NCI-H524 treated with DMSO at 0.1 percent for 48 hours (cell line): Measurements from ENCODE around the gene NRSN2.

Experiments
- DNase-seq: peaks from one replicate; lab custom pipeline; 2025; lab: John Stamatoyannopoulos, UW

NRSN2 gene

DNA sequence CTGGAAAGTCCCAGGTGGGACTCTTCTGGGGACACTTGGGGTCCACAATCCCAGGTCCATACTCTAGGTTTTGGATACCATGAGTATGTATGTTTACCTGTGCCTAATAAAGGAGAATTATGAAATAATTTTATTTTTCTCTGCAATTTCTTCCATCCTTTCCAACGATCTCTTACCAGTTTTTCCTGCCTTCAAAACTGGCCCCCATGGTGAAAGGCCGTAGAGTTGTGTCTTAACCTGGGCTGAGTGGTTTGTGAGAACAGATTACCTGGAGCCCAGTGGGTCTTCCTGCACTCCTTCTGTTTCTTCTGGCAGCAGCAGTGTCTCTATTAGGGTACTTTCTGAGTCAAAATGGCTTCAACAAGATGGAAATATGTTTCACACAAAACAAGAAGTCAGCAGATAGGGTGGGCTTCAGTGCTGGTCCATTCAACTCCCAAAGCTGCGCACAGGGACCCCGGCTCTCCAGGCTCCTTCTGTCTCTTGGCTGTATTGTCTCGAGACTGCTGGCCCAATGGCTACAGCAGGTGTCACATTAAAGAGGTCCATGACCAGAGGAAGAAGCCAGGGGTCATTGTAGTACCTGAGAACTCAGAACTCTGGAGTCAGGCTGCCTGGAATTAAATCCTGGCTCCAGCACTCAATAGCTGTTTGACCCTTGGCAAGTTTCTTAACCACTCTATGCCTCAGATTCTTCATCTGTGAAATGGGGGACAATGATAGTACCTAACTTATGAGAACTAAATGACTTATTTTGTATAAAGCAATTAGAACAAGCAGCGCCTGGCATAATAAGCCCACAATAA, 50.7 kb downstream of the NRSN2 start:
- DNase-seq: no peak

DNA sequence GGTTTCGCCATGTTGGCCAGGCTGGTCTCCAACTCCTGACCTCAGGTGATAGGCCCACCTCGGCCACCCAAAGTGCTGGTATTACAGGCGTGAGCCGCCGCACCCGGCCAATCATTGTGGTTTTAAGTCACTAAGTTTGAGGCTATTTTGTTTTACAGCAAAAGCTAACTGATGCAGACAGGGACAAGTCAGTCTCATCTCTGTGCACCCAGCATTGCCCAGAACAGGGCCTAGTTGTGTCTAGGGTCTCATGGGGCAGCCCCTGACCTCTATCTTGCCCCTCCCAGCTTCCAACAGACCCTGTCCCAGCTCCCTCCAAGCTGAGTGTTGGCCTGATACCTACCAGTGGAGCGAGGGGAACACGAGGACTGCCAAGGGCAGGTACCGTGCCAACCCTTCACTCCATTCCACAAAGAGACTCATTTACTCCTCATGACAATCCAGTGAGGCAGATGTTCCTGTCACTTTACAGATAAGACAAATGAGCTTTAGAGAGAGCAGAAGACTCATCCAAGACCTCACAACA, 52.3 kb downstream of the NRSN2 start:
- no peak for DNase-seq

DNA sequence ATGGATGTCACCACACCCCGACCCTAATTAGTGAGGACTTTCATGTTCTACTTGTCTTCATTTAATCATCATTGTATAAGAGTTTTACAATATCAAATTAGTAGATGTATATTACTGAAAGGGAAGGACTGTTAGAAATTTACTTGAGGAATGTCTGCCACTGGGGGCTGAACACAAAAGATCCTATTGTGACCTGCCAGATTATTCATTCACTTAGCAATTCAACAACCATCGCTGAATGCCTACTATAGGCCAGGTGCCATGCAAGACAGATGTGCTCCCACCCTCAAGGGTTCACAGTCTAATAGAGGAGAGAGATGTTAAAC, 53.2 kb downstream of the NRSN2 start:
- DNase-seq: no peak

GRCh38 chr20:400454-401275, 53.8 kb downstream of the NRSN2 start:
- DNase-seq: peak; percentile 99

DNA sequence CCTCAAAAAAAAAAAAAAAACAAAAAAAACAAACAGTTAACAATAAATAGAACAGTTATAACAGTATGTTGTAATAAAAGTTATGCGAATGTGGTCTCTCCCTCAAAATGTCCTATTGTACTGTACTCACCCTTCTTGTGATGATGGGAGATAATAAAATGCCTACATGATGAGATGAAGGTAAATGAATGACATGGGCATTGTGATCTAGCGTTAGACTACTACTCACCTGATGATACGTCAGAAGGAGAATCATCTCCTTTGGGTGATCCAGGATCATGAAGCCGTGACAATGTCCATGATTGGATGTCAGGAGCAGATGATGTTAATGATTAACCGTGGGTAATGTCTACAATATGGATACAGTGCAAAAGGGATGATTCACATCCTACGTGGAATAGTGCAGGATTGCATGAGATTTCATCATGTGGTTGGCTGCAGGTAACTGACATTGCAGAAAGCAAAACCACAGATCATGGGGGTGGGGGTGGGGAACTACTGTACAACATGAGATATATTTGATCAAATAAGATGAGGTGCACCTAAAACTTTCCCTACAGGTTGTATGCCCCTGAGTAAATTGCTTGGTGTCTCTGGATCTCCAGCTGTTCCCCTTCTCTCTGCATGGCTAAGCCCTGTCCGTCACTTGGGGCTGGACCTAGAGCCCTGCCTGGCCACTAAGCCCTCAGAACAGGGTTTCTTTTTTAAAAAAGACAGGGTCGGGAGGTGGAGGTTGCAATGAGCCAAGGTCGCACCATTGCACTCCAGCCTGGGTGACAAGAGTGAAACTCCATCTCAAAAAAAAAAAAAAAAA, 55.0 kb downstream of the NRSN2 start:
- DNase-seq: no peak

- no peak for DNase-seq
These were observed 55.6 kb downstream of the NRSN2 start for GRCh38 chr20:402496-402885.

DNA sequence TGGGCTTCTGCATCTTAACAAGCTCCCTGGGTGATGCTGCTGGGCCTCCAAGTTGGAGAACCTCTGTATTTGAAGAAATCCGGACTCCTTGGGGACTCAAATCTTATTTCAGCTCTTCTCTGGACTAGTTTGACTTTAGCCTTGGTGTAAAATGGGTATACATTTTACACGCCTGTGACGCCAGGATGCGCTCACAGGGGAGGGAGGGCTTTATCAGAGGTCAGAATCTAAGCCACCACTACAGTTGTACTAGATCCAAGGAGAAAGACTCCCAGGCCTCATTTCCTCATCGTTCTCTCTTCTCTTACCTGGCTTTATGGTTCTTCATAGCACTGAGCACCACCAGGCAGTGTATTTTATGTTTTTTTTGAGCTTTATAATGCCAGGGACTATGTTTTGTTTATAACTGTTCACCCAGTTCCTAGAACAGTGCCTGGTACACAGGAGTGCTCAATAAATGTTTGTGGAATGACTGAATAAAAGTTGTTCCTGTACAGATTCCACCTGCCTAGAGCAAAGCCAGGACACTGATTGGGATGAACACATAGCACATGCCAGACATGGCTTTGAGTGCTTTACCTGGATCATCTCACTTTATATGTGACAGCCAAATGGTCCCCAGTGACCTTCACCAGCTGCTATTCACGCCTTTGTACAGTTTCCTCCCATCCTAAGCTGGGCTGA, 56.1 kb downstream of the NRSN2 start:
- DNase-seq: no peak

DNA sequence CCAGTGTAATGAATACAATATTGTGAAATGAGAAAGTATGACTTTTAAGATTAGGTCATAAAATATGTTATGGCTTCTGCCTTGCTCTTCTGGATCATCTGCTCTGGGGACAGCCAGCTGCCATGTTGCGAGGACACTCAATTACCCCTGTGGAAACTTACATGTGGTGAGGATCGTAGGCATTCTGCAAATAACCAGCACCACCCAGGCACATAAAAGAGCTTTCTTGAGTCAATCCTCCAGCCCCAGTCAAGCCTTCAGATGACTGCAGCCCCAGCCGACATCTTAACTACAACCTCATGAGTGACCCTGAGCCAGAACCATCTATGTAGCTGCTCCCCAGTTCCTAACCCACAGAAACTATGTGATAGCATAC, 56.7 kb downstream of the NRSN2 start:
- DNase-seq: no peak

- no peak for DNase-seq
These were observed 57.2 kb downstream of the NRSN2 start for GRCh38 chr20:404088-404487.
